ENCODE data around the gene ZNF385B. TPM values are rescaled to one million over a fixed set of nuclear protein-coding genes. Genes with fewer than 3 reads are reported as not detected.
A peak's percentile ranks its signal among the peaks of the same experiment; 100 is the strongest.

Gene ZNF385B
- polyA plus RNA-seq, 1 donor (not counting 4 experiments of a cell fraction or from before 2014, with no cell fraction given) = 0.17 TPM

GRCh38 chr2:179675435-179675834 lies 186.0 kb downstream of the ZNF385B start:
- H3K27ac ChIP-seq (ENCODE audit: control insufficient read depth, insufficient read depth, low read length) = no peak overlapping the region
- no peaks in the 10 kb centered on the region for H3K27me3 ChIP-seq (ENCODE audit: control insufficient read depth, extremely low read depth, insufficient read depth, low read length)
- dilution Hi-C loops (cut with MboI; ENCODE audit: extremely low pct_ligation_motif_present, low sequenced_read_pairs) = no loop called here
- H3K4me2 ChIP-seq (ENCODE audit: control insufficient read depth, extremely low read depth, insufficient read depth, low read depth, low read length) = no peak overlapping the region
- H2AFZ ChIP-seq (ENCODE audit: control insufficient read depth, low read length) = no peak overlapping the region
- no peak overlapping the region for H3K9ac ChIP-seq (ENCODE audit: control insufficient read depth, extremely low read depth, insufficient read depth, low read length)
- H3K79me2 ChIP-seq (ENCODE audit: control insufficient read depth, insufficient read depth, low read length) = no peaks in the 10 kb centered on the region
- H3K9me1 ChIP-seq (ENCODE audit: control insufficient read depth, extremely low read depth, insufficient read depth, low read length) = no peaks in the 10 kb centered on the region
- no peaks in the 10 kb centered on the region for H3K36me3 ChIP-seq (ENCODE audit: control insufficient read depth in 2 of 2, extremely low read depth in 1 of 2, insufficient read depth in 2 of 2, low read length in 2 of 2)
- no peaks in the 10 kb centered on the region for H4K20me1 ChIP-seq (ENCODE audit: control insufficient read depth, extremely low read depth, insufficient read depth, low read length)
- no peaks in the 10 kb centered on the region for H3K9me3 ChIP-seq (ENCODE audit: control insufficient read depth, low read depth, low read length)
- no peak for DNase-seq (ENCODE audit: low read depth, low spot score)
- no peak overlapping the region for H3K4me3 ChIP-seq (ENCODE audit: control insufficient read depth in 2 of 3, extremely low read depth in 1 of 3, insufficient read depth in 2 of 3, low read depth in 1 of 3, low read length in 3 of 3)
- TF ChIP-seq CTCF (optimal IDR thresholded peaks at IDR 0.05 in 1 of 3, IDR thresholded peaks at IDR 0.05 in 1 of 3, conservative IDR thresholded peaks at IDR 0.05 in 1 of 3; ENCODE audit: extremely low read depth in 1 of 3, insufficient read depth in 2 of 3, low read length in 3 of 3) (no peak), EZH2 (IDR thresholded peaks at IDR 0.05; ENCODE audit: low read length) (no peak)
- FAIRE-seq = peak; percentile 61
- no peaks in the 10 kb centered on the region for H3K4me1 ChIP-seq (ENCODE audit: control insufficient read depth, extremely low read depth, insufficient read depth, low read length)

- no peaks in the 10 kb centered on the region for H3K27me3 ChIP-seq (ENCODE audit: control insufficient read depth, extremely low read depth, insufficient read depth, low read length)
- H3K4me3 ChIP-seq (ENCODE audit: control insufficient read depth in 2 of 3, extremely low read depth in 1 of 3, insufficient read depth in 2 of 3, low read depth in 1 of 3, low read length in 3 of 3) = no peak overlapping the region
- H3K36me3 ChIP-seq (ENCODE audit: control insufficient read depth in 2 of 2, extremely low read depth in 1 of 2, insufficient read depth in 2 of 2, low read length in 2 of 2) = no peaks in the 10 kb centered on the region
- DNase-seq (ENCODE audit: low read depth, low spot score) = no peak
- FAIRE-seq = no peak
- H3K4me1 ChIP-seq (ENCODE audit: control insufficient read depth, extremely low read depth, insufficient read depth, low read length) = no peaks in the 10 kb centered on the region
- H3K27ac ChIP-seq (ENCODE audit: control insufficient read depth, insufficient read depth, low read length) = no peak overlapping the region
- H3K4me2 ChIP-seq (ENCODE audit: control insufficient read depth, extremely low read depth, insufficient read depth, low read depth, low read length) = no peak overlapping the region
- H2AFZ ChIP-seq (ENCODE audit: control insufficient read depth, low read length) = no peak overlapping the region
- H4K20me1 ChIP-seq (ENCODE audit: control insufficient read depth, extremely low read depth, insufficient read depth, low read length) = no peaks in the 10 kb centered on the region
- no peaks in the 10 kb centered on the region for H3K79me2 ChIP-seq (ENCODE audit: control insufficient read depth, insufficient read depth, low read length)
- H3K9me3 ChIP-seq (ENCODE audit: control insufficient read depth, low read depth, low read length) = no peaks in the 10 kb centered on the region
- dilution Hi-C loops (cut with MboI; ENCODE audit: extremely low pct_ligation_motif_present, low sequenced_read_pairs) = no loop called here
- H3K9me1 ChIP-seq (ENCODE audit: control insufficient read depth, extremely low read depth, insufficient read depth, low read length) = no peaks in the 10 kb centered on the region
- no peak for TF ChIP-seq CTCF (optimal IDR thresholded peaks at IDR 0.05 in 1 of 3, IDR thresholded peaks at IDR 0.05 in 1 of 3, conservative IDR thresholded peaks at IDR 0.05 in 1 of 3; ENCODE audit: extremely low read depth in 1 of 3, insufficient read depth in 2 of 3, low read length in 3 of 3)
- TF ChIP-seq EZH2 (IDR thresholded peaks at IDR 0.05; ENCODE audit: low read length) = no peak
- no peak overlapping the region for H3K9ac ChIP-seq (ENCODE audit: control insufficient read depth, extremely low read depth, insufficient read depth, low read length)
Measured at GRCh38 chr2:179671043-179671981, 190.1 kb downstream of the ZNF385B start.
